Testis (tissue), 3 donors: ENCODE results near the gene CENPP. TPM values are rescaled to one million over a fixed set of nuclear protein-coding genes. Genes with fewer than 3 reads are reported as not detected.

Experiments used
- DNase-seq: peaks from one replicate; pipeline ENCODE4 v3.0.0-alpha.2; 2019
- H3K27ac ChIP-seq, 2 donors: fragments of 200-600 bp; sonication (generic); one replicate each; pipeline ENCODE4 v1.5.1; 2019
- H3K27me3 ChIP-seq: fragments of 200-600 bp; sonication (generic); one replicate; pipeline ENCODE4 v1.5.1; 2019
- H3K36me3 ChIP-seq: fragments of 200-600 bp; sonication (generic); one replicate; pipeline ENCODE4 v1.5.1; 2017; ENCODE audit warnings: low read depth; ENCODE audit errors: missing control alignments
- H3K4me1 ChIP-seq: fragments of 200-600 bp; sonication (generic); one replicate; pipeline ENCODE4 v1.5.1; 2019
- H3K4me3 ChIP-seq, 2 donors: fragments of 200-600 bp; sonication (generic); one replicate each; pipeline ENCODE4 v1.5.1; 2017 to 2019
- H3K9me3 ChIP-seq: fragments of 200-600 bp; sonication (generic); one replicate; pipeline ENCODE4 v1.5.1; 2017
- CTCF ChIP-seq, 3 experiments: fragments of 450-650 bp in 2 of 3; fragments of 200-600 bp in 1 of 3; sonication (generic) in 1 of 3; IDR thresholded peaks; one replicate each; pipeline ENCODE4 v1.5.1; 2016 to 2019; ENCODE audit warnings: antibody characterized with exemption in 3 of 3, mild to moderate bottlenecking in 2 of 3, moderate library complexity in 1 of 3
- POLR2A ChIP-seq: fragments of 450-650 bp; IDR thresholded peaks from one replicate; pipeline ENCODE4 v1.6.1; 2017; ENCODE audit warnings: antibody characterized with exemption, mild to moderate bottlenecking, moderate library complexity
- WGBS, 2 donors: methylation state at CpG; one replicate each; pipeline ENCODE4 v1.1.5; 2018; 5-methylcytosine and 5-hydroxymethylcytosine counted together
- intact Hi-C: fragments of 100-400 bp; cut with DNase I; formaldehyde crosslinking; loops from one replicate; pipeline ENCODE4 v1.15.1; 2023; ENCODE audit warnings: low total_unique reads
- polyA plus RNA-seq: library from polyadenylated mRNA; stranded (reverse); fragments of 350-450 nt; fragmentation: Illumina TruSeq; extraction: RNeasy Lipid Tissue Mini Kit (QIAGEN cat#74804); gene quantifications from one replicate; pipeline ENCODE4 v1.2.3, GENCODE V29; 2014; ENCODE audit warnings: low read depth, low replicate concordance; ENCODE audit not compliant: insufficient read depth
- total RNA-seq, 2 donors: library from RNA; depleted of rRNA; stranded (reverse); fragments of >200 nt; gene quantifications; one replicate each; pipeline ENCODE4 v1.2.3, GENCODE V29; 2016

The CENPP gene
- total and polyA plus RNA-seq, 3 donors from 2014 or later, result 8.1 to 12.1 (median 9.6) TPM

- TF ChIP-seq POLR2A (no peak), CTCF (IDR thresholded peaks at IDR 0.05) (no peak)
- WGBS, 2 donors, result 80 to 85% methylated on average over 2 of the region's 2 CpGs
- Histone ChIP-seq H3K4me3 (no peak overlapping the region), H3K36me3 (no peaks in the 10 kb centered on the region), H3K27me3 (no peaks in the 10 kb centered on the region), H3K9me3 (no peaks in the 10 kb centered on the region), H3K4me1 (peaks cover 16% of the 10 kb centered on the region), H3K27ac (no peak overlapping the region)
- DNase-seq, result no peak
- intact Hi-C loops, result no loop called here
These were observed 195.1 kb downstream of the CENPP start for GRCh38 chr9:92520837-92521236.

GRCh38 chr9:92522983-92523970 is 197.5 kb downstream of the CENPP start:
- TF ChIP-seq CTCF (IDR thresholded peaks at IDR 0.05) (no peak), POLR2A (no peak)
- no peaks in the 10 kb centered on the region for H3K36me3 ChIP-seq
- no peak for DNase-seq
- H3K27ac ChIP-seq, result peak overlapping the region in 1 of 2 donors; percentile 11
- peaks cover 16% of the 10 kb centered on the region for H3K4me1 ChIP-seq
- 53 to 82% methylated on average over 10 of the region's 10 CpGs for WGBS, 2 donors
- no peak overlapping the region for H3K4me3 ChIP-seq
- intact Hi-C loops, result no loop called here
- no peaks in the 10 kb centered on the region for H3K9me3 ChIP-seq
- H3K27me3 ChIP-seq, result no peaks in the 10 kb centered on the region

- TF ChIP-seq CTCF (IDR thresholded peaks at IDR 0.05), result no peak
- TF ChIP-seq POLR2A, result no peak
- no peak for DNase-seq
- intact Hi-C loops, result no loop called here
- 88 to 100% methylated on average over 1 of the region's 1 CpG for WGBS, 2 donors
- no peaks in the 10 kb centered on the region for H3K36me3 ChIP-seq
- no peak overlapping the region for H3K4me3 ChIP-seq
- no peaks in the 10 kb centered on the region for H3K27me3 ChIP-seq
- H3K4me1 ChIP-seq, result peaks cover 16% of the 10 kb centered on the region
- H3K27ac ChIP-seq, result no peak overlapping the region
- H3K9me3 ChIP-seq, result no peaks in the 10 kb centered on the region
These were observed 199.1 kb downstream of the CENPP start for GRCh38 chr9:92524881-92525280.

GRCh38 chr9:92525306-92525705 is 199.6 kb downstream of the CENPP start:
- Histone ChIP-seq H3K4me1 (peaks cover 16% of the 10 kb centered on the region), H3K27ac (no peak overlapping the region), H3K27me3 (no peaks in the 10 kb centered on the region), H3K9me3 (no peaks in the 10 kb centered on the region), H3K36me3 (no peaks in the 10 kb centered on the region), H3K4me3 (no peak overlapping the region)
- DNase-seq, result no peak
- intact Hi-C loops, result no loop called here
- 92 to 98% methylated on average over 5 of the region's 5 CpGs for WGBS, 2 donors
- TF ChIP-seq CTCF (IDR thresholded peaks at IDR 0.05), result no peak
- no peak for TF ChIP-seq POLR2A
